ENCODE results near the gene RFK. TPM values are rescaled to one million over a fixed set of nuclear protein-coding genes. Genes with fewer than 3 reads are reported as not detected.
A peak's percentile ranks its signal among the peaks of the same experiment; 100 is the strongest.

Gene RFK
- total RNA-seq, 1 donor from 2014 or later, result 7.7 TPM

DNA sequence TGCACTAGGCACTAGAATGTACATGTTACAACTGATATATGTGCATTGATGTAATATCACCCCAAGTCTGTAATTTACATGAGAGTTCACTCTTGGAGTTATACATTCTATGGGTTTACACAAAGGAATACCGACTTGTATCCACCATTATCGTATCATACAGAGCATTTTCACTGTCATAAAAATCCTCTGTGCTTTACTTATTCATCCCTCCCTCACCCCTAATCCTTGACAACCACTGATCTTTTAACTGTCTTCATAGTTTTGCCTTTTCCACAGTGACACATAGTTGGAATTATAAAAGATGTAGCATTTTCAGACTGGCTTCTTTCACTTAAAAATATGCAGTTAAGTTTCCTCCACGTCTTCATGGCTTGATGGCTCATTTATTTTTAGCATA lies 11.1 kb upstream of the RFK start:
- Mint-ChIP-seq H3K27ac (no peak overlapping the region), H3K27me3 (no peaks in the 10 kb centered on the region), H3K4me3 (no peak overlapping the region), H3K9me3 (no peaks in the 10 kb centered on the region), H3K4me1 (peaks cover 23% of the 10 kb centered on the region), H3K36me3 (ENCODE audit: low read depth) (no peaks in the 10 kb centered on the region)
- no peak for TF ChIP-seq CTCF (IDR thresholded peaks at IDR 0.05)
- intact Hi-C loops (cut with micrococcal nuclease), result no loop called here
- ChIA-PET POLR2A (no interaction called here), CTCF (interaction anchor here (0.8 kb wide), 1 partner anchor 12 kb away, joined by 3 read pairs; no protein-coding TSS in a partner anchor)
- ATAC-seq (ENCODE audit: low read depth), result no peak
- DNase-seq, result no peak

GRCh38 chr9:76404401-76404800 lies 10.2 kb upstream of the RFK start:
- Mint-ChIP-seq H3K4me1 (peaks cover 23% of the 10 kb centered on the region), H3K4me3 (no peak overlapping the region), H3K27ac (no peak overlapping the region), H3K9me3 (no peaks in the 10 kb centered on the region), H3K27me3 (no peaks in the 10 kb centered on the region), H3K36me3 (ENCODE audit: low read depth) (no peaks in the 10 kb centered on the region)
- no peak for DNase-seq
- ChIA-PET CTCF (interaction anchor here (0.8 to 1.3 kb wide), 3 partner anchors 11 to 300 kb away, joined by 3 to 6 read pairs (median 4); no protein-coding TSS in a partner anchor), POLR2A (interaction anchor here (1.0 kb wide), 1 partner anchor 11 kb away, joined by 6 read pairs; the partner anchor contains the start of gene RFK)
- intact Hi-C loops (cut with micrococcal nuclease), result no loop called here
- no peak for TF ChIP-seq CTCF (IDR thresholded peaks at IDR 0.05)
- ATAC-seq (ENCODE audit: low read depth), result no peak

GRCh38 chr9:76403352-76403751 lies 9.1 kb upstream of the RFK start:
- POLR2A ChIA-PET, result no interaction called here
- intact Hi-C loops (cut with micrococcal nuclease), result loop anchor here (1.0 to 2.0 kb wide), 3 partner anchors 55 to 301 kb away; partner anchors contain the start of gene GCNT1
- CTCF ChIA-PET, result interaction anchor here (0.8 kb wide), 1 partner anchor 9 kb away, joined by 3 read pairs; the partner anchor contains the start of gene RFK

GRCh38 chr9:76401580-76402354 lies 7.5 kb upstream of the RFK start:
- POLR2A ChIA-PET, result no interaction called here
- ATAC-seq (ENCODE audit: low read depth) (no peak), DNase-seq (no peak)
- no peak for TF ChIP-seq CTCF (IDR thresholded peaks at IDR 0.05)
- H3K27me3 Mint-ChIP-seq, result no peaks in the 10 kb centered on the region
- no peak overlapping the region for H3K27ac Mint-ChIP-seq
- intact Hi-C loops (cut with micrococcal nuclease), result loop anchor here (2.0 kb wide), 1 partner anchor 57 kb away; the partner anchor contains the start of gene GCNT1
- peaks cover 9% of the 10 kb centered on the region for H3K4me1 Mint-ChIP-seq
- no peak overlapping the region for H3K4me3 Mint-ChIP-seq
- no peaks in the 10 kb centered on the region for H3K36me3 Mint-ChIP-seq (ENCODE audit: low read depth)
- CTCF ChIA-PET, result interaction anchor here (0.9 kb wide), 1 partner anchor 302 kb away, joined by 3 read pairs; no protein-coding TSS in a partner anchor
- H3K9me3 Mint-ChIP-seq, result no peaks in the 10 kb centered on the region

More at GRCh38 chr9:76403352-76403751, 9.1 kb upstream of the RFK start:
- no peaks in the 10 kb centered on the region for H3K36me3 Mint-ChIP-seq (ENCODE audit: low read depth)
- no peak for DNase-seq
- peak overlapping the region; percentile 8 for H3K4me3 Mint-ChIP-seq
- H3K27me3 Mint-ChIP-seq, result no peaks in the 10 kb centered on the region
- TF ChIP-seq CTCF (IDR thresholded peaks at IDR 0.05), result peak; percentile 20
- H3K9me3 Mint-ChIP-seq, result no peaks in the 10 kb centered on the region
- ATAC-seq (ENCODE audit: low read depth), result peak; percentile 70
- peak overlapping the region; percentile 19 for H3K27ac Mint-ChIP-seq
- peaks cover 13% of the 10 kb centered on the region for H3K4me1 Mint-ChIP-seq

GRCh38 chr9:76401176-76401575 lies 7.0 kb upstream of the RFK start:
- Mint-ChIP-seq H3K4me3 (no peak overlapping the region), H3K4me1 (peaks cover 9% of the 10 kb centered on the region), H3K36me3 (ENCODE audit: low read depth) (no peaks in the 10 kb centered on the region), H3K27ac (no peak overlapping the region), H3K9me3 (no peaks in the 10 kb centered on the region), H3K27me3 (no peaks in the 10 kb centered on the region)
- CTCF ChIA-PET, result no interaction called here
- POLR2A ChIA-PET, result no interaction called here
- ATAC-seq (ENCODE audit: low read depth), result no peak
- TF ChIP-seq CTCF (IDR thresholded peaks at IDR 0.05), result no peak
- no peak for DNase-seq
- intact Hi-C loops (cut with micrococcal nuclease), result no loop called here

Data from activated B cell treated with CpG ODN at 0.5 μM for 24 hours (primary cell).